ENCODE data around the gene CDCA3. TPM values are rescaled to one million over a fixed set of nuclear protein-coding genes. Genes with fewer than 3 reads are reported as not detected.

Gene CDCA3
- total RNA-seq, 4 donors from 2014 or later, result 1.1 to 5.9 (median 1.4) TPM

DNA sequence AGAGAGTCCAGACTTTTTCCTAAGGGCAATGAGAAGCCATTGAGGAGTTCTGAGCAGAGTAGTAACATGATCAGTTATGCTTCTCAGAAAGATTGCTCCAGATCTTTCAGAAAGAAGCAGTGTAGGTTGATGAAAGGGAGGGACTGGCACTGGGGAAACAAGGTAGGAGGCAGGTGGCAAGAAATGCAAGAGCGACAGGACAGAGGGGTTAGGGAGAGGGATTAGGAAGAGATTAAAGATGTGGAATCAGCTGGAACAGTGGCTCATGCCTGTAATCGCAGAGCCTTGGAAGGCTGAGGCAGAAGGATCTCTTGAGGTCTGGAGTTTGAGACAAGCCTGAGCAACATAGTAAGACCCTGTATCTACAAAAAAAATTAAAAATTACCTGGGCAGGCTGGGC, 3.4 kb downstream of the CDCA3 start:
- TF ChIP-seq POLR2A (IDR thresholded peaks at IDR 0.05), result no peak
- TF ChIP-seq EP300 (IDR thresholded peaks at IDR 0.05), result no peak
- TF ChIP-seq, protein P1, sequence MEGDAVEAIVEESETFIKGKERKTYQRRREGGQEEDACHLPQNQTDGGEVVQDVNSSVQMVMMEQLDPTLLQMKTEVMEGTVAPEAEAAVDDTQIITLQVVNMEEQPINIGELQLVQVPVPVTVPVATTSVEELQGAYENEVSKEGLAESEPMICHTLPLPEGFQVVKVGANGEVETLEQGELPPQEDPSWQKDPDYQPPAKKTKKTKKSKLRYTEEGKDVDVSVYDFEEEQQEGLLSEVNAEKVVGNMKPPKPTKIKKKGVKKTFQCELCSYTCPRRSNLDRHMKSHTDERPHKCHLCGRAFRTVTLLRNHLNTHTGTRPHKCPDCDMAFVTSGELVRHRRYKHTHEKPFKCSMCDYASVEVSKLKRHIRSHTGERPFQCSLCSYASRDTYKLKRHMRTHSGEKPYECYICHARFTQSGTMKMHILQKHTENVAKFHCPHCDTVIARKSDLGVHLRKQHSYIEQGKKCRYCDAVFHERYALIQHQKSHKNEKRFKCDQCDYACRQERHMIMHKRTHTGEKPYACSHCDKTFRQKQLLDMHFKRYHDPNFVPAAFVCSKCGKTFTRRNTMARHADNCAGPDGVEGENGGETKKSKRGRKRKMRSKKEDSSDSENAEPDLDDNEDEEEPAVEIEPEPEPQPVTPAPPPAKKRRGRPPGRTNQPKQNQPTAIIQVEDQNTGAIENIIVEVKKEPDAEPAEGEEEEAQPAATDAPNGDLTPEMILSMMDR (IDR thresholded peaks at IDR 0.05), result no peak
- no peak for TF ChIP-seq POLR2AphosphoS5 (IDR thresholded peaks at IDR 0.05)
- Histone ChIP-seq H3K27me3 (no peaks in the 10 kb centered on the region), H3K4me1 (peaks cover 0 to 8% (median 0%) of the 10 kb centered on the region in 3 donors), H3K27ac (no peak overlapping the region), H3K36me3 (peaks cover 0 to 54% of the 10 kb centered on the region in 2 donors), H3K4me3 (no peak overlapping the region), H3K9me3 (no peaks in the 10 kb centered on the region)
- ATAC-seq, result no peak
- 79 to 94% methylated on average over 2 of the region's 2 CpGs for WGBS, 2 donors (ENCODE audit: low coverage in 1 of 2)

DNA sequence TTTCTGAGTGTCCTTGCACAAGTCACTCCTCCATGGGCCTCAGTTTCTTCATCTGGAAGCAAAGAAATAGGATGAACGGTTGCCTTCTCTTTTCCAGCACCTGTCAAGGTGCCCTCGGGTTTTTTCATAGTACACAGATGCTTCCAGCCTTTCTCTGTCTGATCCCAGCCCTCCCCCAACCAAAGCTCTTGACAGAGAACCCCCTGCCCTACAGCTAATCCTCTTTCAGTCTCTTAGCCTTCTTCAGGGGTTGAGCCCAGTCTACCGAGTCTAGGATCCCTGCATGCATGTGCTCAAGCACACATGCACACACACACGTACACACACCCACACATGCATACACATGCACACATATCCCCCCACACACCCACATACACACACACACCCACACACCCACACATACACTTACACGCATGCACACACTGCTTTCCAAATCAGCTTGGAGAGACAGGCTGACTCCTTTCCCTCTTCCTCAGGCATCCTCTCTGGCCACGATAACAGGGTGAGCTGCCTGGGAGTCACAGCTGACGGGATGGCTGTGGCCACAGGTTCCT, 4.7 kb downstream of the CDCA3 start:
- Histone ChIP-seq H3K27me3 (no peaks in the 10 kb centered on the region), H3K27ac (no peak overlapping the region), H3K36me3 (peaks cover 0 to 66% of the 10 kb centered on the region in 2 donors), H3K4me3 (no peak overlapping the region), H3K9me3 (no peaks in the 10 kb centered on the region), H3K4me1 (peaks cover 0 to 7% (median 0%) of the 10 kb centered on the region in 3 donors)
- 65 to 100% methylated on average over 1 to 3 of the region's 7 CpGs for WGBS, 2 donors (ENCODE audit: low coverage in 1 of 2)
- no peak for ATAC-seq
- TF ChIP-seq POLR2AphosphoS5 (IDR thresholded peaks at IDR 0.05) (no peak), EP300 (IDR thresholded peaks at IDR 0.05) (no peak), POLR2A (IDR thresholded peaks at IDR 0.05) (no peak)
- TF ChIP-seq, protein P1 (IDR thresholded peaks at IDR 0.05), result no peak

DNA sequence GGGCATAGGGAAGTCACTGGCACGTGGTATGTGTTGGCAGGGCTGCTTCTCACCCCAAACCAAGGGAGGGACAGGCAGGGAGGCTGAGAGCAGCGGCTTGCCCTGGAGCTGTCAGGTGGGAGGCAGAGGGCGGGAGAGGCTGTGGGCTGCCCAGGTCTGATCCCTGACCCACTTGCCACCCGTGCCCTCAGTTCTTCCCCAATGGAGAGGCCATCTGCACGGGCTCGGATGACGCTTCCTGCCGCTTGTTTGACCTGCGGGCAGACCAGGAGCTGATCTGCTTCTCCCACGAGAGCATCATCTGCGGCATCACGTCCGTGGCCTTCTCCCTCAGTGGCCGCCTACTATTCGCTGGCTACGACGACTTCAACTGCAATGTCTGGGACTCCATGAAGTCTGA, 5.7 kb downstream of the CDCA3 start:
- Histone ChIP-seq H3K27ac (no peak overlapping the region), H3K4me3 (no peak overlapping the region), H3K4me1 (no peaks in the 10 kb centered on the region), H3K36me3 (peaks cover 0 to 68% of the 10 kb centered on the region in 2 donors), H3K9me3 (no peaks in the 10 kb centered on the region), H3K27me3 (no peaks in the 10 kb centered on the region)
- 80 to 89% methylated on average over 11 to 14 of the region's 17 CpGs for WGBS, 2 donors (ENCODE audit: low coverage in 1 of 2)
- no peak for ATAC-seq
- TF ChIP-seq, protein P1 (IDR thresholded peaks at IDR 0.05), result no peak
- no peak for TF ChIP-seq EP300 (IDR thresholded peaks at IDR 0.05)
- TF ChIP-seq POLR2AphosphoS5 (IDR thresholded peaks at IDR 0.05), result no peak
- TF ChIP-seq POLR2A (IDR thresholded peaks at IDR 0.05), result no peak

DNA sequence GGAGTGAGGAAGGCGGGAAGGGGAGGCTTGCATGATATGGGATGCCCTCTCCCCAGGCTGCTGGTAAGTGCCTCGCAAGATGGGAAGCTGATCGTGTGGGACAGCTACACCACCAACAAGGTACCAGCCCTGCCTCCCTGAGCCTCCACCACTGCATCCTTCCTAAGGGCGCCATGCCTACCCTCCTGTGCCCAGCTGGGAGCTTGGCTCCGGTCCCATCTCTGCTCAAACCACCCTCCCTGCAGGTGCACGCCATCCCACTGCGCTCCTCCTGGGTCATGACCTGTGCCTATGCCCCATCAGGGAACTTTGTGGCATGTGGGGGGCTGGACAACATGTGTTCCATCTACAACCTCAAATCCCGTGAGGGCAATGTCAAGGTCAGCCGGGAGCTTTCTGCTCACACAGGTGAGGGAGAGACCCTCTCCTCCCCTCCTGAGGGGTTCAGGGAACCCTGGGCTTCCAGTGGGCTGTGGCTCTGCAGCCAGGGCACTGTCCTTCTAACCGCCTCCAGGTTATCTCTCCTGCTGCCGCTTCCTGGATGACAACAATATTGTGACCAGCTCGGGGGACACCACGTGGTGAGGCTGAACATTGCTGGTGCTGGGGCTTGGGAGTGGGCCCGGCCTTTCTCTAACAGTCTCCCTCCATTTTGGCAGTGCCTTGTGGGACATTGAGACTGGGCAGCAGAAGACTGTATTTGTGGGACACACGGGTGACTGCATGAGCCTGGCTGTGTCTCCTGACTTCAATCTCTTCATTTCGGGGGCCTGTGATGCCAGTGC, 7.8 kb downstream of the CDCA3 start:
- Histone ChIP-seq H3K27ac (no peak overlapping the region), H3K27me3 (no peaks in the 10 kb centered on the region), H3K4me3 (no peak overlapping the region), H3K9me3 (no peaks in the 10 kb centered on the region), H3K36me3 (peaks cover 0 to 79% of the 10 kb centered on the region in 2 donors), H3K4me1 (no peaks in the 10 kb centered on the region)
- TF ChIP-seq POLR2AphosphoS5 (IDR thresholded peaks at IDR 0.05), result no peak
- TF ChIP-seq, protein P1 (IDR thresholded peaks at IDR 0.05), result no peak
- TF ChIP-seq POLR2A (IDR thresholded peaks at IDR 0.05), result no peak
- no peak for TF ChIP-seq EP300 (IDR thresholded peaks at IDR 0.05)
- ATAC-seq, result no peak
- WGBS, 2 donors (ENCODE audit: low coverage in 1 of 2), result 82 to 93% methylated on average over 5 to 7 of the region's 16 CpGs

DNA sequence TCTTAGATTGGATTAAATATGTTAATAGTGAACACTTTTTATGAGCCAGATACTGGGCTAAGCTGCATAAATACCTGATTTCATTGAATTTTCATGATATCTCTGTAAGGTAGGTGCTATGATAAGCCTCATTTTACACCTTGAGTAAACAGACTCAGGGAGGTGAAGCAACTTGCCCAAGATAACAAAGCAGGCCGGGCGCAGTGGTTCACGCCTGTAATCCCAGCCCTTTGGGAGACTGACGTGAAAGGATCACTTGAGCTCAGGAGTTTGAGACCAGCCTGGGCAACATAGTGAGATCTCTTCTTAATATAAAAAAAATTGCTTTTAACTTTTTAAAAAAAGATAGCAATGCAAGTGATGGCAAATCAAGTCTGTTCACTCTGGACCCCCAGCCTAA, 9.0 kb downstream of the CDCA3 start:
- no peaks in the 10 kb centered on the region for H3K27me3 ChIP-seq
- H3K9me3 ChIP-seq, result no peaks in the 10 kb centered on the region
- TF ChIP-seq POLR2A (IDR thresholded peaks at IDR 0.05), result no peak
- TF ChIP-seq, protein P1 (IDR thresholded peaks at IDR 0.05), result no peak
- no peak for TF ChIP-seq POLR2AphosphoS5 (IDR thresholded peaks at IDR 0.05)
- no peak for TF ChIP-seq EP300 (IDR thresholded peaks at IDR 0.05)
- no peak overlapping the region for H3K4me3 ChIP-seq
- WGBS, 2 donors (ENCODE audit: low coverage in 1 of 2), result 74 to 95% methylated on average over 3 to 4 of the region's 4 CpGs
- no peaks in the 10 kb centered on the region for H3K4me1 ChIP-seq
- ATAC-seq, result no peak
- H3K36me3 ChIP-seq, result peaks cover 0 to 87% of the 10 kb centered on the region in 2 donors
- no peak overlapping the region for H3K27ac ChIP-seq

All from gastroesophageal sphincter (tissue), 4 donors.